T-helper 22 cell (primary cell): Measurements from ENCODE around the gene MXI1.
"Not testable (repeated sequence)": the region's sequence is repeated elsewhere in the genome, so short reads cannot be mapped to it uniquely, and the experiment has no call there.

Experiments used
- DNase-seq: peaks from one replicate; pipeline ENCODE4 v3.0.0-alpha.2; 2020; ENCODE audit warnings: low read depth

Gene MXI1

DNA sequence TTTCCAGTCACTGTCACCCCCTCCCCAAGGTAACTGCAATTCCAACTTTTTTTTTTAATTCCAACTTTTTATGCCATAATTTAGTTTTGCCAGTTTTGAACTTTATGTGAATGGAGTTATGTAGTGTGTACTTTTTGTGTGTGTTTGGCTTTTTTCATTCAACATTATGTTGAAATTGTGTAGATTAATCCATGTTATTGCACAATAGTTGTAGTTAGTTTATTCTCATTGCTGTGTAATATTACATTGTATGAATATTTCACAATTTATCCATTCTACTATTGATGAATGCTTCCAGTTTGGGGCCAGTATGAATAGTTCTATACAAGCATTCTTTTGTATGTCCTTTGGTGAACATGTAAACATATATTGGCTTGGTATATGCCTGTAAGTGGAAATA, 32.5 kb downstream of the MXI1 start:
- DNase-seq = no peak

DNA sequence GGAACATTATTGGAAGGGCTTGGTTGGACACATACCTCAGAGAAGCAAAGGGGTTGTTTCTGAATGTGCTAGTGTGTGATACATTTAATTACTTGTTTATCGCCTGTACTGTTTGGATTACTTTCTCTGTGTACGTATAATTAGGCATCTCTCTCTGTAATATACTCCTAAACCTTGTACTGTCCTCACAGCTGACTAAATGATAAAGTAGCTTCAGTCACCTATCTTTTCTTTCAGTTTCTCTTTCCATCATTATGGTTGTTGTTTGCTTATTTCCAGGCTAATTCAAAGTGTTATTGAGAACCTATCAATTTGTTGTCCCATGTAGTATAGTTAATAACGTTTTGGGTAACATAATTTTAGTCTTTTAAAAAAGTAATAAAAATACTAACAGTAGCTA, 34.0 kb downstream of the MXI1 start:
- DNase-seq = no peak

DNA sequence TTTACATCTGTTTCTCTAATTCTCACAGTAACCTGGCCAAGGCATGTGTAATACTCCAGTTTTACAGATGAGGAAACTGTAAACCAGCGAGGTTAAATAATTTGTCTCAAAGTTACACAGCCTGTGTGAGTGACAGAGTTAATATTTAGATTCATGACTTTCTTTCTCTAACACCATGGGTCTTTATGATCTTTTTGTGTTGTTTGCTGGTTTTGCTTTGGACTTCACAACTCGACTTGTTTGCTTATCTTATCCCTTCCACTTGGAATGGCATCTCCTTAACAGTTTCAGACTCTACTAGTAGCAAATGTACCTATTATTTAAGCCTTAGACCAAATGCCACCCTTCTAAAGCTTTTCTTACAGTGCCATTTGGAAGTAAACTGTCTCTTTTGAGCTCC, 34.4 kb downstream of the MXI1 start:
- no peak for DNase-seq

DNA sequence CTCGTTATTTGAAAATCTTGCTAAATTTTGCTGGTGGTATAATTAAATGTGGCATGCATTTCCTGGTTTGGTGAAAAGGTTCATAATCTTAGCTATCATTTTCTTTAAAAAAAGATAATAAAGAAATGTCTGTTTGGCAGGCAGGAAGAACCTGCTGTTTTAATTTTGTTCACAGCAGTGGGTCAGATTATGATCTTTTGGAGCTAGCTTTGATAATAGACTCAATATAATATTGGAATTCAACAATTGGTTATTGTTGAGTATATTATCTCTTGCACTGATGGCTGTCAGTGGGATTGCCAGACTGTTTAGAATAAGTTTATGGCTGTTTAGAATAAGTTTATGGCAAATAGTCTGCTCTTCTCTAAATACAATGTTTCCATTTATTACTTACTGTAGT, 35.1 kb downstream of the MXI1 start:
- no peak for DNase-seq

DNA sequence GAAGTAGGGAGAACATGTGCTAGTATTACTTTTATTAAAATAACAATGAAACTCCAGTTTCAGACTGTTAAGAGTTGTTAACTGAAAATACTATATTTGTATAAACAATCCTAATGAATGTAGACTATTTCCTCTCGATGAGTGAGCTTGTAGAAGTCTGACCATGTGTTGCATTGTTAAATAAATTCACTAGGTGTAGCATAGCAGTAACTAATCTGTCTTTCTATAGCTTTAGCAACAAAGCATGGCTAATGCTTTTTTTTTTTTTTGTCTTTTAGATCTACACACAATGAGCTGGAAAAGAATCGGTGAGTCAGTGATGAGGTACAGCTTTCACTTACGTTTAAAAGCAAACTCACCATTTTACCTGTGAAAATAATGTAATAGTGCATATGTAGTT, 37.1 kb downstream of the MXI1 start:
- no peak for DNase-seq

DNA sequence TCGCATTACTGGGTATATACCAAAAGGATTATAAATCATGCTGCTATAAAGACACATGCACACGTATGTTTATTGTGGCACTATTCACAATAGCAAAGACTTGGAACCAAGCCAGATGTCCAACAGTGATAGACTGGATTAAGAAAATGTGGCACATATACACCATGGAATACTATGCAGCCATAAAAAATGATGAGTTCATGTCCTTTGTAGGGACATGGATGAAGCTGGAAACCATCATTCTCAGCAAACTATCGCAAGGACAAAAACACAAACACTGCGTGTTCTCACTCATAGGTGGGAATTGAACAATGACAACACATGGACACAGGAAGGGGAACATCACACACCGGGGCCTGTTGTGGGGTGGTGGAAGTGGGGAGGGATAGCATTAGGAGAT, 40.4 kb downstream of the MXI1 start:
- not testable (repeated sequence) for DNase-seq

DNA sequence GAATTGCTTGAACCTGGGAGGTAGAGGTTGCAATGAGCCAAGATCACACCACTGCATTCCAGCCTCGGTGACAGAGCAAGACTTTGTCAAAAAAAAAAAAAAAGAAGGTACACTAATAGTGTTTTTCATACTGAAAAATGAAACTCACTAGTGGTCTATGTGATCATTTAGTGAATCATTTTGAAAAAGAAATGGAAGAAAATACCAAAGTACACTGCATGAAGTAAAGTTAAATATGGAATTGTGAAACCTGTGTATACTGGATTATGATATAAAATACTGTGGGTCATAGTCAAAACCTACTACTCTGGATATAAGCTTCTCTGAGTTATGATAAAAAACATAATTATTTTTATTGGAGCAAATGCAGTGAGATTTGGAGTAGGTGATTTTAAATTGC, 42.1 kb downstream of the MXI1 start:
- DNase-seq = not testable (repeated sequence)

DNA sequence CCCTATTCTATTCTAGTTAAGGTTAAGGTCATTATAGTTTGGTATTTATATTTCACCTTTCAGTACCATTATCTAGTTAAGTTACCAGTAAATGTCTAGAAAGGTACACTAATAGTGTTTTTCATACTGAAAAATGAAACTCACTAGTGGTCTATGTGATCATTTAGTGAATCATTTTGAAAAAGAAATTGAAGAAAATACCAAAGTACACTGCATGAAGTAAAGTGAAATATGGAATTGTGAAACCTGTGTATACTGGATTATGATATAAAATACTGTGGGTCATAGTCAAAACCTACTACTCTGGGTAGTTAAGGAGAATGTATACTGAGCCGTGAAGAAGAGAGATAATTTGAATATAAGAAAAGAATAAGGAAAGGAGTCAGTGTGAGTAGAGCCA, 44.0 kb downstream of the MXI1 start:
- not testable (repeated sequence) for DNase-seq

DNA sequence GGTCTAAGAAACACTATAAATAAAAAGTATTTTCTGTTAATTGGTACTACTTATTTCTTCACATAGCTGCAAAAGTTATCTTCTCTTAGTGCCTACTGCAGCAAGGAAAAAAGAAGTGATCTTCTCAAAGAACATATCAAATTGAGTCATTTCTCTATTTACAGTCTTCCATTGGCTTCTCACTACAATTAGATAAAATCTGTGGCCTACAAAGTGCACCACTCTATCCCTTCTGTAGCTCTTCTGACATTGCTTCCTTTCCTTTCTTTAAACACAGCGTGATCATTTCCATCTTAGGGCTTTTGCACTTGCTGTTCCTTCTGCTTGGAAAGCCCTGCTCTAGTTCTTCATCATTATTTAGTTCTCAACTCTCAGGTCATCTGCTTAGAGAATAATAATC, 44.7 kb downstream of the MXI1 start:
- DNase-seq = no peak

DNA sequence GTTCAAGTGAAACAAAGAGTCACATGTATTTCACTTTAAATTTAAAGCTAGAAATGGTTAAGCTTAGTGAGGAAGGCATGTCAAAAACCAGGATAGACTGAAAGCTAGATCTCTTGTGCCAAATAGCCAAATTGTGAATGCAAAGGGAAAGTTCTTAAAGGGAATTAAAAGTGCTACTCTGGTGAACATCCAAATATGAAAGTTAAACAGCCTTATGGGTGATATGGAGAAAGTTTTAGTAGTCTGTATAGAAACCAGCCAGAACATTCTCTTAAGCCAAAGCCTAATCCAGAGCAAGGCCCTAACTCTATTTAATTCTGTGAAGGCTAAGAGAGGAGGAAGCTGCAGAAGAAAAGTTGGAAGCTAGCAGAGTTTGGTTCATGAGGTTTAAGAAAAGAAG, 47.1 kb downstream of the MXI1 start:
- DNase-seq = no peak

DNA sequence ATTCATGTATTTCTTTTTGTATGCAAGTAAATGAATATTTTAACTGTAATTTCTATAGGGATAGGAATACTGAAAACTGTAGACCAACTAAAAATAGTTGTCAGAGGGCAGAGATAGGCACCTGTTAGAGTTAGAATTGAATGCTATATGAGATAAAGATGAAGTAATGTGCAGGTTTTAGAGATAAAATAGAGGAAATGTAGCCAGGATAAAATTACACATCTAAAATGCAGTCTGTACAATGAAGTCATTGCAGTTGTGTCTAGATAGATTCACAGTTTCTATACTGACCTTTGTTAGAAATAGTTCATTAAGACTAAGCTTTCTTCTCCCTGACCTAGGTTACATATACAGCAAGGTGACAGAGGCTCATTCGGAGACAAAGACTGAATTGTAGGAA, 51.1 kb downstream of the MXI1 start:
- no peak for DNase-seq

DNA sequence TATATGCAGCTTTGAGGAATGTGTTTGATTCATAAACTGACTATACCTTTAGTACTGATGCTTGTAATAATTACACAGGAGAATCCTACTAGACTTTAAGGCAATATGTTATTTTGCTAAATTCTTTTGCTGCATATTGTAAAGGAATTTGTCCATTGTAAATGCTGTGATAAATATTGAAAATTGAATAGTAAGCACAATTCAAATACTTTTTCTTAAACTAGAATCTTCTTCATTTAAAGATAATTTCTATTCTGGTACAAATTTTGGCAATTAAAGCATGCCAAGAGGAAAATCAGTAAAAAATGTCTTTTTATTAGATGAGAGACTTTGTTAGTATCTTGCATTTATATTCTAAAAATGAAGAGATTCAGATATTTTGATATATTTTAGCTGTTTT, 51.9 kb downstream of the MXI1 start:
- no peak for DNase-seq

DNA sequence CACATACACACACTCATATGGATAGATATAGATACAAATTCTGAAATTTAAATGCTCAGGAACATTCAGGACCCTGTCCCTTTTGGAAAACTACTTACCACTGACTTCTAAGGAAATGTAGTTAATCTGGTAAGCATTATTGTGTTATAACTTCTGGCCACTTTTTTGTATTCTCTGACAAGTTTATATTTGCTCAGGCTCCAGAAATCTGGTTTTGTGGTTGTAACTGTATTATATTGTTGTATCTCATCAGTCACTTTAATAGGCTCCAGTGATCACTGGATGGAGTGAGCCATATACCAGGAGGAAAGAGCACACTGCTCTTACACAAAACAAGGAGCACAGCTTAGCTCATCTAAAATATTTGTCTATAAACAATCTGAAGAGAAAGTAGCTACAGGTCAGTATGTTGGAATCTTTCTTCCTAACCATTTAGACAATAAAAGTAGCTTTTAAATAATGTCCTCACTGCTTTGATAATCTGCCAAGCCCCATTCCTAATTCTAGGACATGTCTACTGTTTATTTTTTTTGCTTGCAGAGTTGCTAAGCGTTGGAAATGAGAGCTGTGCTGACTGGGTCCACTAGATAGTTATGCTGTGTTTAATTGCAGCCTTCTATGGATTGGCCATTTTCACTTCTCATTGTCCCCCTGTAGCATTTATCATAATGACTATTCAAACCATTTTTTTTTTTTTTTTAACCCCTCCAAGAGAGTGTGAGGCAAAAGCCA, 53.5 kb downstream of the MXI1 start:
- DNase-seq = no peak

DNA sequence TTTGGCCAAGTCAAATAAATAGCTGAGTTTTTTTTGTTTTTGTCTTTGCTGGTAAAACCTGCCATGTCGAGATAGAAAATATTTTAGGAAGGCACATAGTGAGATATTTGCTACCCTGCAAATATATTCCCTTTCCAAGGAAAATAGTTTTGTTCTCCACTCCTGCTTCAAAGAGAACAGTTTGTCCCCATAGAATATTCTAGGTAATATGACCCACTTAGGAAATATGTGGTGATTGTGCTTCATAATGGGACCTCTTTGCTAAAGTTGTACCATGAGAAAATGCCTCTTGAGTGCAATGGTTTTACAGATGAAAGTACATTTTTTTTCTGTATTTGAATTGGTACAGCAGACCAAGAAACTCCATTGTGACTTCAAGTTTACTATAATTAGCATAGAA, 55.8 kb downstream of the MXI1 start:
- DNase-seq = no peak

DNA sequence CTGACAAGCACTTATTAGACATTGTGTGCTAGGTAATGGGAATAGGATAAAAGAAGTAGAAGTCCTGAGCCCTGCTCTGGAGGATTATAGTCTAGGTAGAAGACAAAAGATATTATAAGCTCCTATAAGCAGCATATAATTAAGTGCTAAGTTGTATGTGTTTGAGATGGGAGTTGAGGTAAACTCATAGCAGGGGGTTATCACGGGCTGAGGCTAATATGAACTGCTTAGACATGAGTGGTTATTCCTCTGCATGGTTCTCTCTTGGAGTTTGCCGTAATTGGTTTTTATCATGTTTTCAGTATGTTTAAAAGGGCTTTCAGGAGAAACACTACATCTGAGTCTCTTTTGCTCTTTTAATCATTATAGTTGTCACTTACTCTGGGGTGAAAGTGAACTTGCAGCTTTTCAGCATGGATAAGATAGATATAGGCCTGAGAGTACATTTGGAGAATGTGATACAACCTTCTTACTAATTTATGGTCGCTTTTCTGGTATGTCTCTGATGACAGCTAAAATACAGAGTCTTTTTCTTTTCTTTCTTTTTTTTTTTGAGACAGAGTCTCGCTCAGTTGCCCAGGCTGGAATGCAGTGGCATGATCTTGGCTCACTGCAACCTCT, 58.3 kb downstream of the MXI1 start:
- DNase-seq = no peak

DNA sequence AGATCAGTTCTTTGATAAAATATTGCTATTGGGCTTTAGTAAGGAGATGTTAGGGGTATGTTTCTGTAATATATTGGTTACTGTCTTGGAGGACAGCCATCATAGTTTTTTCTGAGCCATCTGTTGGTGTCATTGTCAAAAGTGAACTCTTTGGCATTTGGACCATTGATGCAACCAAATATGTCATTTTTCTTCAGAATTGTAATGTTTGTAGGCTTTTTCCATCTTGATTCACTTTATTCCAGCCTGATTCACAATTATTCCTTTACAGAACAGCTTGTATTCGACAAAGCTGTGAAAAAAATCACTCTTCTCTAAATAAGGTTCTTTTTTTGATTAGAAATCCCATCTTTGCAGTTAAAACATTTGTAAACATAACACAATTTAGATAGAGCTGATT, 59.9 kb downstream of the MXI1 start:
- DNase-seq = no peak

DNA sequence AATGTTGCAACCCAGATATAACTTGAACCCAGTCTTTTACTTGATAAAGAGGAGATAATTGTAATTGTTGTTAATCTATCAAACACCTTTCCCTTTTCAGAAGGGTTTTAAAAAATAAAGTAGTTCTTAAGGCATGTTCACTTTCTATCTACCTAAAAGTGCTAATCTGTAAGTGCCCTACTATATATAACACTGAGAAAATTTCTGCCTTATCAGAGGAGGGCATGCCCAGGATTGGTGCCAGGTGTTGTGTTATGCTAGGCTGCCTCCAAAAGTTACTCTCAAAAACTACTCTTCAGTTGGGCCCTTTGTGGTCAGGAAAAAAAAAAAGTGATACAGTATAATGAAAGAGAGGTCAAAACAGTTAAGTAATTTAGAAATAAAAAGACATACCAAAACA, 61.0 kb downstream of the MXI1 start:
- DNase-seq = no peak

DNA sequence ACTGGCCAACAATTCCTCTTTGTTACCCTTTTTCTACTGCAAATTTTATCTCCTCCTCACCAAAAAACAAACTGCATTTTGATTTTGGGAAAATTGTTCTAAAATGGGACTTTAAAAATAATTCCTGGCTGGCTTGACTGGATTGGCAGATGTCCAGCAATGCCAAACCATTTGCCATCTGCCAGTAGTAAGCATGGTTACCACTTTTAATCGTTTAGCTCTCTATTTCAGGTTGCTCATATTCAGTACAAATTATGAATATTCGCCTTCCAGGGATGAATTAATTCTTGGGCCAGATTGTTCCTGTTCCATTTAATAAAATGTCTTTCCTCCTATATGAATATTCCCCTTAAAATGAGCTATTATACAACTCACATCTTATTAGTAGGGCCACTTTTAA, 61.6 kb downstream of the MXI1 start:
- DNase-seq = no peak

DNA sequence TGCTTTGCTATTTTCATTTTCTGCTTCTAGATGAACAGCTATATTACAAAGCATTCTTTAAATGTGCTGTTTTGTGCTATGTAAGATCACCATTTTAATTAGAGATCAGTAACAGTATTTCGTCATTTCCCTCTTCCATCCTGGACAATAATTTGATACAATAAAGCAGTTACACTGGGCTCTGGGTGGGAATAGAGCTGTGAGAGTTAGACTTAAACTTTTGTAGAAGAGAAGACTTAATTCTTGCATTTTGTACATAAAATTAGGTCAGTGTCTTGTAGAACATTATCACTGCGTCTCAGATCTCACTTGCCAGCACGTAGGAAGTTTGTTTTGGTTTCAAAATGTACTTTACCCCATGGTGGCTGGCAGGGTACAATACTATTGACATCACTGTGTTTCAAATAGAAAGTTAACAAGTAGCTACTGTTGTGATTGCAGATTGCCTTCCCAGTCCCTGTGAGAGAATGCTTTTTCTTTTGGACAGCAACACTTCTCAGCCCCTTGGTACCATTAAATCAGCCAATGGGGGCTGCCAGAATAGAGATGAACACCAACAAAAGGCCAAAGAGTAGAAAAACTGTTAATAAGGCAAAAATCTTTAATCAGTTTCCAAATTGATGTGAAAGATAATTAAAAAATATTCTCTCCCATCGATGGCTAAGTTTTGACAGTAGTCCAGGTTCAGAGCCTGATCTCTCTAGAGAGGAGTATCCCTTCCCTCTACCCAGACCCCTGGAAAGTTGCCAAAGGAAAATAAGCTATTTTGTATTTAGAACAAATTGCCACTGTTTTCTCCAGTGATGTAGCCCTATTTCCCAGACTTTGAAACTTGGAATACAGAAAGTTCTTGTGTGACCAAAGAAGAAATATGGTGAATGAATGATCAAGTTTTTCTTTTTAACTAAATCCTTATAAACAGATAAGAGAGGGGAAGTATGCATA, 62.2 kb downstream of the MXI1 start:
- DNase-seq = no peak

DNA sequence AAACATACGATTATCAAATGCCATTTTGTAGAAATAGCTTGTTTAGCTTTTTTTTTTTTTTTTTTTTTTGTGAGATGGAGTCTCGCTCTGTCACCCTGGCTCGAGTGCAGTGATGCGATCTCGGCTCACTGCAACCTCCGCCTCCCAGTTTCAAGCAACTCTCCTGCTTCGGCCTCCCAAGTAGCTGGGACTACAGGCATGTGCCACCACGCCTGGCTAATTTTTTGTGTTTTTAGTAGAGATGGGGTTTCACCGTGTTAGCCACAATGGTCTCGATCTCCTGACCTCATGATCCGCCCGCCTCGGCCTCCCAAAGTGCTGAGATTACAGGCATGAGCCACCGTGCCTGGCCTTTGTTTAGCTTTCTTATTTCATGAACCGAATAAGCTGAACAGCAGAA, 65.6 kb downstream of the MXI1 start:
- DNase-seq = not testable (repeated sequence)

DNA sequence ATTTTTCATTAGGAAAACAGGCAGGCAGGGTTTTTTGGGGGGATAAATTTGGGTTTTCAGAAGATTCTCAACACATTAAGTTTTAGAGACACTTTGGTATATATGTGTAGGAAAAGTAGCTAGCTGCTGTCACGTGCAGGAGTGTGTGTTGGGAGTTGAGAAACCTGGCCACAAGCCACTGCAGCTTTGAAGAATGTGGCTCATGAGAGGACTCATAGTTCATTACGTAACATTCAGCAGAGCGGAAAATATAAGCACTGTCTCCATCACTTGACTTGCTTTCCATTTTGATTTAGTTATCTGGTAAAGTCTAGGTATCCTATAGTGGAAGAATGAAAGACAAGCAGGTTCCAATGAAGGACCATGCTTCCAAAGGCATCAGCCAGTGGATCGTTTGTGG, 66.1 kb downstream of the MXI1 start:
- DNase-seq = no peak

DNA sequence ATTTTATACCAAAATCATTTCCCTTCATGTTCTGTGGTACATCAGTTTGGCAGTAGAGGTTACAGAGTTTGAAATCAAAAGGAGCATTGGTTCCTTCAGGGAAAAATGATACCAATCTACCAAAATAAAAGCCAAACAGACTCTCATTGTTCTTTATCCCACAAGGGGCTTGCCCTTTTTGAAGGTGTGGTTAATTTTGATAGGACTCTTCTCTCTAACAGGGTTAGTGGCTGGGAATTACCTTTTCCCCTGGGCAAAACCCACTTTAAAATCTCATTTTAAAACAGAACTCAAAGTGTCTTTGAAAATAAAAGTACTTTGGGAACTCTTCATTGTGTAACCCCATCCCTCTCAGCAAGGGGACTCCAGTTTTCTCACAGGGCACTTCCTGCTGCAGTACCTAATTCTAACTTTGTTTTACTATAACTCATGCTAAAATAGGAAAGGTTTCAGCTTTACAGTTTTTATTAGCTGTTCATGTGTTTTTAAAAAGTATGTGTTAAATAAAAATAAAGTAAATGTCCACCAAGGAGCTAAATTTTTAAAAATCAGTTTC, 66.7 kb downstream of the MXI1 start:
- no peak for DNase-seq

DNA sequence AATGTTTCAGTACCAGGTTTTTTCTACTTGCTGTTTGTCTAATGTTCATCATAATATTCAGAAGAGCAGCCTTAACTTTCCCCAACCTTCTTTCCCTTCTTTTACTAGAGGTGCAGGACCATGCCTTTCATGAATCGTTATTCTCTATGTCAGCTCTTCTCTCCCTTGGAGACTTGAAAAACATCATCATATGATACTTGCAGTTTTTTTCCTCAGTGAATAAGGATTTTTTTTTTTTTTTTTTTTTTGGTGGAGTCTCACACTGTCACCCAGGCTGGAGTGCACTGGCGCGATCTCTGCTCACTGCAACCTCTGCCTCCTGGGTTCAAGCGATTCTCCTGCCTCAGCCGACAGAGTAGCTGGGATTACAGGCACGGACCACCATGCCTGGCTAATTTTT, 67.2 kb downstream of the MXI1 start:
- no peak for DNase-seq
